OCI-LY1 (cell line): ENCODE data around the gene MOGAT1.

ENCODE experiments used
- H2AFZ ChIP-seq: fragments of 200-600 bp; sonication (generic), shearing (Covaris generic); 2 replicates; pipeline ENCODE4 v1.6.0; 2014; ENCODE audit warnings: antibody characterized with exemption, mild to moderate bottlenecking, low read length
- H3F3A ChIP-seq: fragments of 200-600 bp; sonication (generic), shearing (Covaris generic); 2 replicates; pipeline ENCODE4 v1.6.0; 2014; ENCODE audit warnings: mild to moderate bottlenecking, antibody characterized with exemption, low read length, moderate library complexity; ENCODE audit not compliant: insufficient read depth
- H3K27ac ChIP-seq: fragments of 200-600 bp; sonication (generic); 2 replicates; pipeline ENCODE4 v1.5.1; 2014; ENCODE audit warnings: low read length, mixed run types, mild to moderate bottlenecking, low read depth; ENCODE audit not compliant: poor library complexity, severe bottlenecking
- H3K27me3 ChIP-seq: fragments of 200-600 bp; sonication (generic); 2 replicates; pipeline ENCODE4 v1.6.0; 2014; ENCODE audit warnings: antibody characterized with exemption, mild to moderate bottlenecking, low read length, moderate library complexity; ENCODE audit not compliant: insufficient read depth
- H3K36me3 ChIP-seq: fragments of 200-600 bp; sonication (generic); 2 replicates; pipeline ENCODE4 v1.6.1; 2014; ENCODE audit warnings: mild to moderate bottlenecking, antibody characterized with exemption, low read length, moderate library complexity, mixed read lengths; ENCODE audit not compliant: insufficient read depth
- H3K4me1 ChIP-seq: fragments of 200-600 bp; sonication (generic); 2 replicates; pipeline ENCODE4 v1.5.1; 2014; ENCODE audit warnings: mild to moderate bottlenecking, low read length, moderate library complexity; ENCODE audit not compliant: insufficient read depth, severe bottlenecking
- H3K4me2 ChIP-seq: fragments of 200-600 bp; sonication (generic), shearing (Covaris generic); 2 replicates; pipeline ENCODE4 v1.6.1; 2014; ENCODE audit warnings: low read length
- H3K4me3 ChIP-seq: fragments of 200-600 bp; sonication (generic); 2 replicates; pipeline ENCODE4 v1.5.1; 2014; ENCODE audit warnings: low read length, low read depth, mild to moderate bottlenecking, mixed read lengths; ENCODE audit not compliant: poor library complexity, severe bottlenecking
- H3K79me2 ChIP-seq: fragments of 200-600 bp; shearing (Covaris generic); 2 replicates; pipeline ENCODE4 v1.6.1; 2016; ENCODE audit warnings: mixed run types, low read length, mixed read lengths; ENCODE audit not compliant: insufficient read depth
- H3K9ac ChIP-seq: fragments of 200-600 bp; sonication (generic), shearing (Covaris generic); 2 replicates; pipeline ENCODE4 v1.6.1; 2014; ENCODE audit warnings: mild to moderate bottlenecking, low read length, mixed read lengths
- H3K9me2 ChIP-seq: fragments of 200-600 bp; sonication (generic), shearing (Covaris generic); 2 replicates; pipeline ENCODE4 v1.6.1; 2014; ENCODE audit warnings: low read depth, mild to moderate bottlenecking, low read length, mixed read lengths
- H3K9me3 ChIP-seq: fragments of 200-600 bp; shearing (Covaris generic); 2 replicates; pipeline ENCODE4 v1.6.1; 2014; ENCODE audit warnings: low read length, mixed read lengths
- H4K20me1 ChIP-seq: fragments of 200-600 bp; sonication (generic), shearing (Covaris generic); 2 replicates; pipeline ENCODE4 v1.6.0; 2016; ENCODE audit warnings: mild to moderate bottlenecking, low read length; ENCODE audit not compliant: insufficient read depth
- EZH2 ChIP-seq: fragments of 200-600 bp; sonication (generic), shearing (Covaris generic); IDR thresholded peaks from 2 replicates; pipeline ENCODE4 v1.8.0; 2017; ENCODE audit warnings: borderline replicate concordance, mixed run types, mild to moderate bottlenecking, antibody characterized with exemption, low read length, moderate library complexity, mixed read lengths
- TF ChIP-seq, protein P1 (sequence below): fragments of 200-600 bp; sonication (generic), shearing (Covaris generic); IDR thresholded peaks from 2 replicates; pipeline ENCODE4 v1.5.1; 2017; ENCODE audit warnings: mild to moderate bottlenecking, antibody characterized with exemption, low read length, moderate library complexity, mixed read lengths

MOGAT1 gene

DNA sequence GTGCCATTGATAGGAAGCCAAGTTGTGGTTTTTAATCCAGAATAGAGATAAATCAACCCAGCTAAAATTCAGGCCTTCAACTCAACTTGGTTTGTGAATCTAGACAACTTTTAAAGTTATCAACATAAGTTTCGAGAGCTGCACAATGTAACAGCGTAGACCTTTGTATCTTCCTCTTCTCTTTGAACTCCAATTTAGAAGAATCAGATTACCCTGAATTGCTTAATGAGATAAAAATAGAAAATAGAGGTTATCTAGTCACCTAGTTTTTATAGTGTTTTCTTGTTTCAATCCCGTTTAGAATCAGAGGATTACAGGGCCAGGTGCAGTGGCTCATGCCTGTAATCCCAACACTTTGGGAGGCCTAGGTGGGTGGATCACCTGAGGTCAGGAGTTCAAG is 12.3 kb downstream of the MOGAT1 start:
- H3K9ac ChIP-seq, result no peak overlapping the region
- no peaks in the 10 kb centered on the region for H3K9me2 ChIP-seq
- no peak overlapping the region for H3K4me2 ChIP-seq
- H3F3A ChIP-seq, result no peaks in the 10 kb centered on the region
- H3K4me1 ChIP-seq, result no peaks in the 10 kb centered on the region
- H3K4me3 ChIP-seq, result no peak overlapping the region
- H3K79me2 ChIP-seq, result no peaks in the 10 kb centered on the region
- no peaks in the 10 kb centered on the region for H3K9me3 ChIP-seq
- TF ChIP-seq EZH2, result no peak
- TF ChIP-seq, protein P1, sequence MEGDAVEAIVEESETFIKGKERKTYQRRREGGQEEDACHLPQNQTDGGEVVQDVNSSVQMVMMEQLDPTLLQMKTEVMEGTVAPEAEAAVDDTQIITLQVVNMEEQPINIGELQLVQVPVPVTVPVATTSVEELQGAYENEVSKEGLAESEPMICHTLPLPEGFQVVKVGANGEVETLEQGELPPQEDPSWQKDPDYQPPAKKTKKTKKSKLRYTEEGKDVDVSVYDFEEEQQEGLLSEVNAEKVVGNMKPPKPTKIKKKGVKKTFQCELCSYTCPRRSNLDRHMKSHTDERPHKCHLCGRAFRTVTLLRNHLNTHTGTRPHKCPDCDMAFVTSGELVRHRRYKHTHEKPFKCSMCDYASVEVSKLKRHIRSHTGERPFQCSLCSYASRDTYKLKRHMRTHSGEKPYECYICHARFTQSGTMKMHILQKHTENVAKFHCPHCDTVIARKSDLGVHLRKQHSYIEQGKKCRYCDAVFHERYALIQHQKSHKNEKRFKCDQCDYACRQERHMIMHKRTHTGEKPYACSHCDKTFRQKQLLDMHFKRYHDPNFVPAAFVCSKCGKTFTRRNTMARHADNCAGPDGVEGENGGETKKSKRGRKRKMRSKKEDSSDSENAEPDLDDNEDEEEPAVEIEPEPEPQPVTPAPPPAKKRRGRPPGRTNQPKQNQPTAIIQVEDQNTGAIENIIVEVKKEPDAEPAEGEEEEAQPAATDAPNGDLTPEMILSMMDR, result no peak
- no peak overlapping the region for H2AFZ ChIP-seq
- H3K27ac ChIP-seq, result no peak overlapping the region
- H3K36me3 ChIP-seq, result no peaks in the 10 kb centered on the region
- no peaks in the 10 kb centered on the region for H3K27me3 ChIP-seq
- H4K20me1 ChIP-seq, result no peaks in the 10 kb centered on the region

DNA sequence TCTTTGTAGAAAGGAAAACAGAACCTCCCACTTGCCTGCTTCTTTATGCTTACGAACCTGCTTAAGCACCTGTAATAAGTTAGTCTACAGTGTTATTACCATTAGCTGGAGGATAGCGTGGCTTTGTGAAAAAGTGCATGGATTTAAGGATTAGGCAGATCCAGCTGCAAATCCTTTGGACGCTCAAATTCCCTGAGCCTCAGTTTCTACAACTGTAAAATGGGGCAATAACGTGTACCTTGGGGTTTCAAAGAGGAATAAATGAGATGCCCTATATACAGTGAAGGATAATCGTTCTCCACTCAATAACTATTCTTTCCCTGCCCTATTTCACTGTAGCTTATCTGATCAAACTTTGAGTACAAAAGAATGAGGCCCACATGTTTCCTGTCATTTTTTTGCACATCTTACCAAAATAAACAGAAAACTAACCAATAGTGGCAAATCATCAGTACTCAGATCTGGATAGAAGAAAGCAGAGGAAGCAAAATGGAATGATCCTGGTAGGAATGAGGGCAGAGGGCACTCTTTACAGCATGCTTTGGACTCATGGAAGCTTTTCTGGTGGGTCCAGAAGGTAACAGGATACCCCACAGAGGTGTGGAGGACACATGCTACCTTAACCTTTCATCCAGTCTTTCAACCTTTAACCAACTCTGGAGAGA is 14.8 kb downstream of the MOGAT1 start:
- Histone ChIP-seq H4K20me1 (no peaks in the 10 kb centered on the region), H3K4me2 (no peak overlapping the region), H3K9ac (no peak overlapping the region), H2AFZ (no peak overlapping the region), H3K27me3 (no peaks in the 10 kb centered on the region), H3K9me2 (no peaks in the 10 kb centered on the region), H3K4me3 (no peak overlapping the region), H3K36me3 (no peaks in the 10 kb centered on the region), H3K9me3 (no peaks in the 10 kb centered on the region), H3K27ac (no peak overlapping the region), H3F3A (no peaks in the 10 kb centered on the region), H3K4me1 (peaks cover 3% of the 10 kb centered on the region), H3K79me2 (no peaks in the 10 kb centered on the region)
- TF ChIP-seq EZH2, result no peak
- TF ChIP-seq, protein P1, result no peak

DNA sequence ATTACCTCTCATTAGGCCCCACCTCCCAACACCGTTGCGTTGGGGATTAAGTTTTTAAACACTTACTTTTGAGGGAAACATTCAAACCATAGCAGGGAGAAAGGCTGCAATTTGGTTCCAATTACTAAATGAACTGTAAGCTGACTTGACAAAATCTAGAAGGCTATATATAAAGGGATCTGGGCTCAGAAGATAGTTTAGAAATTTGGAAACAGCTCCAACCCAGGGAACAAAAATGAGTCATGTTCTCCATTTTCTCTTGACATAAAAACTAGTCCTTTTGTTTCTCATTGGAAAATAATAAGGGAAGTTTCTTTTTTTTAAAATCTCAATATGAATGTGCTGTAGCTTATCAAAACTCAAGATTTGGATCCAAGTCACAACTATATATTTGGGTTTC is 17.5 kb downstream of the MOGAT1 start:
- no peaks in the 10 kb centered on the region for H3K27me3 ChIP-seq
- no peak overlapping the region for H3K4me2 ChIP-seq
- no peak overlapping the region for H3K27ac ChIP-seq
- H3K36me3 ChIP-seq, result no peaks in the 10 kb centered on the region; the same call in 1 of the 2 replicates
- no peak overlapping the region for H3K4me3 ChIP-seq
- H4K20me1 ChIP-seq, result no peaks in the 10 kb centered on the region
- TF ChIP-seq, protein P1, result no peak
- no peak for TF ChIP-seq EZH2
- H3F3A ChIP-seq, result no peaks in the 10 kb centered on the region
- H3K9me2 ChIP-seq, result no peaks in the 10 kb centered on the region
- no peak overlapping the region for H2AFZ ChIP-seq
- no peaks in the 10 kb centered on the region for H3K9me3 ChIP-seq
- no peaks in the 10 kb centered on the region for H3K79me2 ChIP-seq
- no peak overlapping the region for H3K9ac ChIP-seq
- peaks cover 3% of the 10 kb centered on the region for H3K4me1 ChIP-seq
